GM19023 (cell line): ENCODE data around the gene CYP26A1.

Experiments used
- ATAC-seq: cut with Tn5 transposase; IDR thresholded peaks from one replicate; pipeline ENCODE4 v1.9.1; 2021; ENCODE audit warnings: mild to moderate bottlenecking, moderate library complexity; ENCODE audit not compliant: unreplicated experiment

The CYP26A1 gene

GRCh38 chr10:93073539-93074146, at the start of gene CYP26A1:
Gene CYP26A1 (plus strand): TSS chr10:93073893. CDS start chr10:93073935, 42 bp downstream.
- no peak for ATAC-seq

- no peak for ATAC-seq
Measured at GRCh38 chr10:93026072-93026471, 47.6 kb upstream of the CYP26A1 start.

GRCh38 chr10:93027508-93027907, 46.2 kb upstream of the CYP26A1 start:
- ATAC-seq, result no peak

GRCh38 chr10:93028883-93029282, 44.8 kb upstream of the CYP26A1 start:
- no peak for ATAC-seq

- no peak for ATAC-seq
Measured at GRCh38 chr10:93030409-93030808, 43.3 kb upstream of the CYP26A1 start.

GRCh38 chr10:93032105-93032808, 41.4 kb upstream of the CYP26A1 start:
- no peak for ATAC-seq

GRCh38 chr10:93032809-93033137, 40.9 kb upstream of the CYP26A1 start:
- ATAC-seq, result no peak

GRCh38 chr10:93034426-93034825, 39.3 kb upstream of the CYP26A1 start:
- ATAC-seq, result no peak

- no peak for ATAC-seq
Measured at GRCh38 chr10:93039110-93039509, 34.6 kb upstream of the CYP26A1 start.

GRCh38 chr10:93039721-93040120, 34.0 kb upstream of the CYP26A1 start:
- ATAC-seq, result no peak

- ATAC-seq, result no peak
Measured at GRCh38 chr10:93054486-93054885, 19.2 kb upstream of the CYP26A1 start.

- ATAC-seq, result no peak
Measured at GRCh38 chr10:93058139-93058538, 15.6 kb upstream of the CYP26A1 start.

GRCh38 chr10:93059975-93060886, 13.5 kb upstream of the CYP26A1 start, which contains the start of gene CYP26C1:
Gene CYP26C1 (plus strand): TSS chr10:93060798. CDS start chr10:93061264, 466 bp downstream.
- no peak for ATAC-seq

- ATAC-seq, result no peak
Measured at GRCh38 chr10:93060887-93061593, 12.7 kb upstream of the CYP26A1 start.

- no peak for ATAC-seq
Measured at GRCh38 chr10:93061594-93062513, 11.8 kb upstream of the CYP26A1 start.

GRCh38 chr10:93062514-93063143, 11.1 kb upstream of the CYP26A1 start:
- peak; percentile 61 for ATAC-seq

GRCh38 chr10:93063144-93063976, 10.3 kb upstream of the CYP26A1 start:
- ATAC-seq, result no peak

- ATAC-seq, result no peak
Measured at GRCh38 chr10:93063977-93064660, 9.6 kb upstream of the CYP26A1 start.
